NCI-H2196 treated with DMSO at 0.1 percent for 48 hours (cell line): ENCODE measurements around the gene PIAS4.

Source experiments
- DNase-seq: peaks from one replicate; lab custom pipeline; 2025; ENCODE audit not compliant: unreplicated experiment; lab: John Stamatoyannopoulos, UW

PIAS4 gene

GRCh38 chr19:4068047-4068966 lies 60.8 kb downstream of the PIAS4 start:
- DNase-seq: no peak

GRCh38 chr19:4069331-4069959 lies 61.9 kb downstream of the PIAS4 start:
- DNase-seq: no peak

GRCh38 chr19:4071610-4072009 lies 64.1 kb downstream of the PIAS4 start:
- DNase-seq: no peak

- no peak for DNase-seq
Measured at GRCh38 chr19:4075373-4075772, 67.8 kb downstream of the PIAS4 start.

- DNase-seq: no peak
Measured at GRCh38 chr19:4077007-4077374, 69.5 kb downstream of the PIAS4 start.

- DNase-seq: no peak
Measured at GRCh38 chr19:4077800-4078684, 70.5 kb downstream of the PIAS4 start.

- DNase-seq: no peak
Measured at GRCh38 chr19:4080473-4080872, 72.9 kb downstream of the PIAS4 start.

GRCh38 chr19:4081441-4082129 lies 74.0 kb downstream of the PIAS4 start:
- DNase-seq: no peak

- DNase-seq: no peak
Measured at GRCh38 chr19:4082172-4082571, 74.6 kb downstream of the PIAS4 start.

GRCh38 chr19:4083677-4084546 lies 76.4 kb downstream of the PIAS4 start:
- no peak for DNase-seq

- no peak for DNase-seq
Measured at GRCh38 chr19:4084547-4084877, 77.0 kb downstream of the PIAS4 start.

GRCh38 chr19:4086411-4086867 lies 78.9 kb downstream of the PIAS4 start:
- no peak for DNase-seq

GRCh38 chr19:4087787-4088679 lies 80.5 kb downstream of the PIAS4 start:
- DNase-seq: no peak

- no peak for DNase-seq
Measured at GRCh38 chr19:4088975-4089374, 81.4 kb downstream of the PIAS4 start.
